DMS153 treated with DMSO at 0.1 percent for 48 hours (cell line): Measurements from ENCODE around the gene NOL4L.

Source experiments
- DNase-seq: peaks from one replicate; lab custom pipeline; 2025; ENCODE audit not compliant: unreplicated experiment; lab: John Stamatoyannopoulos, UW

The NOL4L gene

GRCh38 chr20:32451340-32451681 lies 133.8 kb downstream of the NOL4L start:
- no peak for DNase-seq

DNA sequence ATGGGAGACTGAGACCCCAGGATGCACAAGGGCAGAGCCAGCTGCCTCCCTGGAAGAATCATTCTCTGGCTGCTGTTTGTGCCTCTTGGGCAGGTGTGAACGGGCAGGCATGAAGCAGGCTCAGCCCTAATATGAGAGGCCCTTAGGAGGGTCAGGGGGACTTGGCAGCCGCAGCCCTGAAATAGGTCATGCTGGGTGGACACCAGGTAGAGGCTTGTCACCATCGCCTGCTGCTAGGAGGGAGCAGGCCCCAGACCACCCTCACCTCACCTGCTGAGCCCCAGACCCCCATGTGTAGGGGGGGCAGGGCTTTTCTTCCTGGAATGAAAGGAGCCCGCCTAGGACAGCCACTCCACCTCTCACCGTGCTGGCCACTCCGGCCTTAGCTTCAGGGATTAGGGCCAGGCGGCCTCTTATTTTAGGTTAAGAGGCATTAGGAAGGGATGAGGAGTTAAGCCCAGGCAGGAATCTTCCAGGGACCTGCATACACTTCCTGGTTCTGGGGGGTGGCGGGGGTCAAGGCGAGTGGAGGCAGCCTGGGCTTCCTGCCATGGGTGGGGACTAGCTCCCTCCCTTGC lies 134.6 kb downstream of the NOL4L start:
- DNase-seq, result no peak

GRCh38 chr20:32449890-32450401 lies 135.2 kb downstream of the NOL4L start:
- no peak for DNase-seq

DNA sequence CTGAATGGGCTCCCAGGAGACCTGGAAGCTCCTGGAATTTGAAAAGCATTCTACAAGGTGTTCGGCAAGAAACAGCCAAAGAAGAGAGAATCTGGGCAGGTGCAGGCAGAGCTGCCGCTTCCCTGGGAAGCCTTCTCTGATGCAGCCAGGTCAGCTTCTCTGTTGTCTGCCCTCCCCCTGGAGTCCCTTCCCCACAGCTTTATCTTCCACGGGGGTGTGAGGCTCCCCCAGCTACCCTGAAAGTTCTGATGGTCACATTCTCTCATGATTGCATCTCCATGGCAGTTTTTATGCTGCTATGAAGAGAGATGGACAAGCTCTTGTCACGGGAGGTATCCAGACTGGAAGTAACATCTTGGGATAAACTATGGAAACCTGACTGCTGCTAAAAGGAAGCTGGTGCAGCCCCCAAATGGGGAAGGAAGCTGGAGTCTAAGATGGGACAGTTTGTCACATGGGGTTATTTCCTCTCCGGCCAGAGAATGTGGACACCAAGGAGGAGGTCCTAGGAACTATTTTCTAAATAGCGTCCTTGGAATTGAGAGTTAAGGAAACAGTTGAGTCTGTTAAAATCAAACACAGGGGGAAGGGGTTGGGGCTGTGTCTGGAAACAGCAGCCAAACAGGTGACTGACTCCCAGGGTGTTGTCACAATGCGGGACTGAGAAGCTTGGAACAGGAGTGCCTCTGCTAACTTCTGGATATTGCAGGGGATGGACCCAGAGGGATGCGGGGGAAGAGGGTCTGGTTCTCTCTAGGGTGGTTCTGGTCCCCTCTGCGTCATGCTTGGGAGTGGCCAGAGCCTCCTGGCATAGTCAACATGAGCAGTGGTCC lies 135.9 kb downstream of the NOL4L start:
- no peak for DNase-seq

GRCh38 chr20:32448306-32449056 lies 136.7 kb downstream of the NOL4L start:
- no peak for DNase-seq

DNA sequence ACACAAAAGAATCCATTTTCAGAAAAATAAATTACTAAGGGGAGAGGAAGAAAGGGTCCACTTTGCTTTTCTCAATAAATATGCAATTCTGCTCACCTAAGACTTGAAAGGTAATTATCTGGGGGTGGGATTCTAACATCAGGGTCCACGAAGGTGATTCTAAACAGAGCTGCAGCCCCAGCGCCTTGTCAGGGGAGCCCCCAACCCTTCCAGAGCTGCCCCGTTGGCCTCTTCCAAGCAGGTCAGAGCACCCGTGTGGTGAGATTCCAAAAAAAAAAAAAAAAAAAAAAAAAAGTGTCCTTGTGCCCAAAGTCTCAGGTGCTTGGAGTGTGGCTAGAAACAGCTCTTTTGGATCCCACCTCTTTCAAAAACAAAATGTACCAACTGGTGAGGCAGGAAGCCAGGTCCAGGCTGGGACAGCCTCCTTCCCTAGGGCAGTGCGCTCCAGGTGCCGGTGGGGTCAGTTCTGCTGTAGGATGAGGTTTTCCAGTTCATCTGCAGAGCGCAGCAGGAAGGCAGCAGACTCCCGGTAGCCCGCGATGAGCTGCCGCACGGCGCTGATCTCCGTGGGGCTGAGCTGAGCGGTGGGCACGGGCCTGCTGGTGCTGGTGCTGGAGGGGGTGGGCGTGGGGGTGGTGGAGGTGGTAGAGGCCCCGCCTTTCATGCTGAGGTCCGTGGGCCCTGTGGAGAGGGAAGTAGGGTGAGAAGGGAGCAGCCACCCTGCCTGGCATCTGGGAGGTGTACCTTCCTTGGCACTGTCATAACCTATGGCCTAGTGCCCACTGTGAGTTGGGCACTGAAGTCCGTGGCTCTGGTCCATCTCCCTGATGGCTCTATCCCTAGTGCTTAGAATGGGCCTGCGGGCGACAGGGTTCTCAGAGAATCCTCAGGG lies 137.8 kb downstream of the NOL4L start:
- DNase-seq, result no peak

GRCh38 chr20:32446301-32447100 lies 138.6 kb downstream of the NOL4L start:
- no peak for DNase-seq

GRCh38 chr20:32445539-32446273 lies 139.4 kb downstream of the NOL4L start:
- no peak for DNase-seq

DNA sequence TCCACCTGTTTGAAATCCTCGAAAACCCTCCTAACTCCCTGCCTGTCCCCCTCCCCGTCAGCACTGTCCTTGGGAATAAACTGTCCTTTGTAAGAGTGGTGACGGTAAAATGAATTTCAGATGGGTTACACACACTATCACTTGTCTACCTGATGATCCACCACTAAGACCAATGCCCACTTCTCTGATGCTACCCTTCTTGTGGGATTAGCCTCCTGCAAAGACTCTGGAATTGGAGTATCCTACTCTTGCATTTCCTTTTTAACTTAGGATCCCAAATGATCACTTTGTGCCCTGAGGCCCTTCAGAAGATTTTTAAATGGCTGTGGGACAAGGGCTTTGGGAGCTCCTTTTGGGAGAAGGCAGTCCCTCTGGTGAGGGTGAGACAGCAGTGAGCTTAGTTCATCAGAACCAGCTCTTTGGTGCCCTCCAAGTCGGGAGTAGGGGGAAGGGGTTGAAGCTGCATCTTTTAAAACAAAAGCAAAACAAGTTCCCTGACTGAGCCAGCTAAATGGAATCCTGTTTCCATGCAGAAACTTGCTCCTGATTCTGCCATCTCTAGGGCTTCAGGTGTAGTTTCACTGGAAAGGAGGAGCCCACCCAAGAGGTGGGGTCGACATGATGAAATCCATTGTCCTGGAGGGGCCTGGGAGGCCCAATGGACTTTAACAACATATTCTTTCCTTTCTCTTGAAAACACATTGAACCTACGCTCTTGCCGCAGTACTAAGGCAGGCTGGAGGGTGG lies 140.5 kb downstream of the NOL4L start:
- no peak for DNase-seq

GRCh38 chr20:32443386-32443974 lies 141.7 kb downstream of the NOL4L start:
- DNase-seq, result no peak

DNA sequence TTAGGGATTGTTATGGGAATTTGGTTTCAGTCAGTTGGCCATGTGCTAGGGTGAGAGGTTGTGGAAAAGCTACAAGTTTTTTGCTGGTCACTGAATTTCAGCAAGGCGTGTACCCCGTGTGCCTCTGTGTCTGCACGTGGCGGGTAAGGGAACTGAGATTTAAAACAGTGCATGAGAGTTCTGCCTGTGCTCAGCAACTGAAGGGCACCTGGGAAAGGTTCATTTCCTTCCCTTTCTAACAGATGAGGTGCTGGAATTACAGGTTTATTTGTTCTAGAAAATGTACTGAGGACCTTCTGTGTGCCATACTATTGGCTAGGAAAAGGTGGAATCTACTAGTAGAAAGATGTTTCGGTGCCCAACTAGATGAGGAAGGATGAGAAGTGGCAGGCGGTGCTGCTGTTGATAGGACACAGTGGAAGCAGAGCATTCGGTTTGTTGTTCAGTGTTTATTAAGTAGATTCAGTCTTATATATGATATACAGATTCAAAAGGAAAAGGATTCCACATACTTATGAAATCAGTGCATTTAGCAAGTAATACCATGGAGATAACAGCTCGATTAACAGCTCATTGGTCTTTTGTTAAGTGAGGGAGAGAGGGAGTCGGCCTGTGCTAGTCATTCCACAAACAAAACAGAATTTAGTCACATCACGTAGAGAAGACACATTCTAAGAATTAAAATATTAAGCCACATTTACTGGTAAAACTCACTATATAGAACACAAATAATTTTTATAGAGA lies 142.3 kb downstream of the NOL4L start:
- DNase-seq, result no peak

GRCh38 chr20:32441638-32442037 lies 143.5 kb downstream of the NOL4L start:
- DNase-seq, result no peak

GRCh38 chr20:32440758-32441078 lies 144.4 kb downstream of the NOL4L start:
- no peak for DNase-seq

DNA sequence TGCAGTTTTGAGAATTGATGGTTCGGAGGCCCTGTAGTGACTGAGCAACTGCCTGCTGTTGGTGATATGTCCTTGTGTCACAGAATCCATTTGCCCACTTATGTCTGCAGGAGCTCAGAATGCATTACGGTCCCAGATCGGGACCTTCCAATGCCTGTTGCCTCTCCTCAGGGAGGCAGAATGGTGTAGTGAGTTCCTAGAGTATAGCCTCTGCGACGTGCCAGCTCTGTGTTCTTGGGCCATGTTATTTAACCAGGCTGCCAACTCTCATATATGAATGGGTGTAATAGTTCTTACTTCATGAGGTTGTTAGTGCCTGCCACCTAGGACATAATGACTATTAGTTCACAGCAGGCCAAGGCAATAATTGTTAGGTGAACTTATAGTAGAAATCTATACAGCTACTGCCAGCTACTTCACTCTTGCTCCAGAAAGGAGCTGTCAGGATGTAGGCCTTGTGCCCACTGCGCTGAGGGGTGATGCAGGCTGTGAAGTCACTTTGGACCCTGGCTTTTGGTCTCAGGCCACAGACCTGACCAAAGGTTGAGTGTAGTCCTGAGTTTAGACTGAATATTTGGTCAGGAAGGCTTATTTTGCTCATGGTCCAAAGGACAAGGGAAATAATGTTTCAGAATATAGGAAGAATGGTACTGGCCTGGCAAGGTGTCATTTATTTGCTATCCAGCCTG lies 144.9 kb downstream of the NOL4L start:
- no peak for DNase-seq

DNA sequence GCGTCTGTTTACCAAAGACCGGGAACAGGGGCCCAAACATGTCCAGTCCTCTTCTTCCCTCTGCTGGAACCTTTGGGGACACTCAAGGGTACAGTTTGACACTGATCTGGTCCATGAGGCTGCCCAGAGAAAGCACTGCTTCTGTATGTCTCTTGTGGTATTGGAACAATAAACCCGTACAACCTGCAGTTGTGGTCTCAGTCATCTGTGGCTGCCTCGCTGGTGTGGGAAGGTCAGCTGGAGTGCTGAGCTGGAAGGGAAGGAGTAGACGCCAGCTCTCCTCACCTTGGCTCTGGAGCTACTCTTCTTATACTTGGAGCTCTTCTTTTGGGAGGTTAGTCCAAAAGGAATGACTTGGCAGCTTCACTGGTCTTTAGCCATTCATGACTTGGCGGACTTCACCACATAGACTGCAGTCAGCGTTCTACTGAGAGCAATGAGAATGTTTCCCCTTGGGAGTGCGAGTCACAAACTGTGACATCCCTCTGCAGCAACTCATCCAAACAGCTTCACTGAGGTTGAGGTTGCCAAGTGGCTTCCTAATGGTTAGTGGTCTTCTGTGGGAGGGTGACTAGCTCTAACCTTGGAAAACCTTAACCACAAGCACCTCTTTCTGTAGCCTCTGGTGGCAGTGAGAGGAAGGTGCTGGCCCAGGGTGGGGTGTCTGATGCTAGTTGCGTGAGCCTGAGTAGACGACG lies 145.9 kb downstream of the NOL4L start:
- no peak for DNase-seq

- no peak for DNase-seq
These were observed 146.7 kb downstream of the NOL4L start for GRCh38 chr20:32438331-32438858.
